Naive B cell (primary cell): ENCODE measurements around the gene KLK10. TPM values are rescaled to one million over a fixed set of nuclear protein-coding genes. Genes with fewer than 3 reads are reported as not detected.
"Not testable (repeated sequence)": the region's sequence is repeated elsewhere in the genome, so short reads cannot be mapped to it uniquely, and the experiment has no call there.

Source experiments
- ATAC-seq, 2 donors: fragments of 150-1000 bp; cut with Tn5 transposase; 2 replicates each; pipeline ENCODE4 v1.10.0; 2021; ENCODE audit warnings: low read depth in 2 of 2, mild to moderate bottlenecking in 2 of 2, moderate library complexity in 2 of 2
- DNase-seq: peaks from one replicate; pipeline ENCODE4 v3.0.0; 2022
- H3K27ac Mint-ChIP-seq, 6 donors: one replicate each; pipeline ENCODE4 v1.8.0; 2020 to 2022; ENCODE audit warnings: mild to moderate bottlenecking in 6 of 6, mixed read lengths in 6 of 6, moderate library complexity in 5 of 6, inconsistent platforms in 2 of 6
- H3K27me3 Mint-ChIP-seq, 3 donors: one replicate each; pipeline ENCODE4 v1.8.0; 2021 to 2022; ENCODE audit warnings: mixed read lengths in 3 of 3, mild to moderate bottlenecking in 1 of 3
- H3K36me3 Mint-ChIP-seq, 2 donors: one replicate each; pipeline ENCODE4 v1.8.0; 2020 to 2022; ENCODE audit warnings: mixed read lengths in 2 of 2, inconsistent platforms in 1 of 2, mild to moderate bottlenecking in 1 of 2
- H3K4me1 Mint-ChIP-seq, 3 donors: one replicate each; pipeline ENCODE4 v1.8.0; 2020 to 2022; ENCODE audit warnings: mixed read lengths in 3 of 3, inconsistent platforms in 1 of 3, mild to moderate bottlenecking in 1 of 3, moderate library complexity in 1 of 3
- H3K4me3 Mint-ChIP-seq, 8 donors: one replicate each; pipeline ENCODE4 v1.8.0; 2020 to 2022; ENCODE audit warnings: mild to moderate bottlenecking in 8 of 8, mixed read lengths in 8 of 8, moderate library complexity in 8 of 8, inconsistent platforms in 2 of 8
- H3K9me3 Mint-ChIP-seq, 7 donors: one replicate each; pipeline ENCODE4 v1.8.0; 2020 to 2022; ENCODE audit warnings: mixed read lengths in 7 of 7, mild to moderate bottlenecking in 5 of 7, inconsistent platforms in 2 of 7, moderate library complexity in 1 of 7
- polyA plus RNA-seq, 6 donors: library from polyadenylated mRNA; unstranded; fragments of 300-500 nt; fragmentation: Illumina TruSeq; gene quantifications; one replicate each; pipeline ENCODE4 v1.2.3, GENCODE V29; 2021; ENCODE audit warnings: low read depth in 6 of 6

The KLK10 gene
- polyA plus RNA-seq, 6 donors from 2014 or later: not detected

DNA sequence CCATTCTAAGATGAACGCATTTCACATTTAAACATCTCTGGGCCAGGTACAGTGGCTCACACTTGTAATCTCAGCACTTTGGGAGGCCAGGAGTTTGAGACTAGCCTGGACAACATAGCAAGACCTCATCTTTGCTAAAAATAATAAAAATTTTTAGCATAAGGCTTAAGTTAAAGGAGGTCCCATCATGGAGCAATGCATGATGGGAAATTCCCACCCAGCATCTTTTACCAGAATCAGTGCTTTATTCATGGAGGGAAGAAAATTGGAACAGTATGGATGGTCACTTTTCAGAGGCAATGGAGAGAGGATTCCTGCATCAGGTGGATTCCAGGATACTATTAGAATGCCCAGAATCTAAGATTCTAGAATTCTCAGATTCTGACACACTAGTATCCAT, 14.3 kb downstream of the KLK10 start:
- no peak for DNase-seq
- H3K27me3 Mint-ChIP-seq: peaks cover 11 to 72% (median 49%) of the 10 kb centered on the region in 3 donors
- H3K9me3 Mint-ChIP-seq: peaks cover 0 to 6% (median 2%) of the 10 kb centered on the region in 7 donors
- no peaks in the 10 kb centered on the region for H3K36me3 Mint-ChIP-seq
- no peak overlapping the region for H3K4me3 Mint-ChIP-seq
- H3K27ac Mint-ChIP-seq: no peak overlapping the region
- peaks cover 0 to 3% (median 0%) of the 10 kb centered on the region in 3 donors for H3K4me1 Mint-ChIP-seq
- ATAC-seq: no peak

DNA sequence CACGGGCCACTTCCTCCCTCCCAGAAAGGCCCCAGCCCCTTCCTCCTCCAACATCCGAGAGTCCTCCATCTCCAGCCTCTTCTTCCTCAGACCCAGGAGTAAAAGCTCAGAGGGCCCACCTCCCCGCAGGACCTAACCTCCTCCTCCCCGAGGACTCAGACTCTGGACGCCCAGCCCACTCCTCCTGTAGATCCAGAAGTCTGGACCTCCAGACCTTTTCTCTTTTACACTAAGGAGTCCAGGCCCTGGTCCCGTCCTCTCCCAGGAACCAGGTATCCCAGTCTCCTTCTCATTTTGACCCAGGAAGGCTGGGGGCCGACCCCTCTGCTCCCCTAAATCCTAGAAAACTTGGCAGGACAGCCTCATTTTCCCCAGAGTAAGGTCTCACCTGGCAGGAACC, 16.2 kb downstream of the KLK10 start:
- ATAC-seq: no peak
- no peak overlapping the region for H3K4me3 Mint-ChIP-seq
- DNase-seq: no peak
- peaks cover 0 to 6% (median 2%) of the 10 kb centered on the region in 7 donors for H3K9me3 Mint-ChIP-seq
- H3K27ac Mint-ChIP-seq: peak overlapping the region in 1 of 6 donors; percentile 42
- H3K27me3 Mint-ChIP-seq: peaks cover 15 to 72% (median 47%) of the 10 kb centered on the region in 3 donors
- H3K36me3 Mint-ChIP-seq: no peaks in the 10 kb centered on the region
- H3K4me1 Mint-ChIP-seq: peaks cover 0 to 3% (median 0%) of the 10 kb centered on the region in 3 donors

DNA sequence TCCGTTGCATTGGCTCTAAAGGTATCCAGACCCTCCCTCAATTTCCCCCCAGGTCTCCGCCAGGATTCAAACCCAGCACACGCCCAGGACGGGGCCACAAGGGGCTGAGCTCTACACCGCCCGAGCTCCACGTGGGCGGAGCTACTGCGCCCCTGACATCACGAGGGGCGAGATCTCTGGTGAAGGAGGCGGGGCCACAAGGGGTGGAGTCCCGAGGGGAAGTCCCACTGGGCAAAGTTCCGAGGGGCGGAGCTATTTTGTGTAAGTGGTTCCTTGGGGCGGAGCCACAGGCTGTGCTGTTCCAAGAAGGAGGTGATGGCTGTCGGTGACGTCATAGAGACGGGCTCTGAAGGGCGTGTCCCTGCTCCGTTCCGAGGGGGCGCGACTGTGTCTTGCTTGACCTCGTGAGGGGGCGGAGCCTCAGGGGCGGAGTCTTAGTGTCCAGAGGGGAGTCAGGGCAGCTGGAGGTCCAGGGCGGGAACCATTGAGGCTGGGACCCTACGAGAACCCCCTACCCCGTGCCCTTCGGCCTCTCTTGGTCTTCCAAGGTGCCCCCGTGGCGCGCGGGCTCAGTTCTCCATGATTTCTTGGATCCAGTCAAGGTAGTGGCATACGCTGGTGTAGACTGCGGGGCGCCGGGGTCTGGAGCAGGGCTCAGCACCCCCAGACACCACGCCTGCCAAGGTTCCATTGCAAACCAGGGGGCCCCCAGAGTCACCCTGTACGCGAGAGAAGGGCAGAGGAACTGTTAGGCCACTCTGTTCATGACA, 16.8 kb downstream of the KLK10 start:
- H3K4me3 Mint-ChIP-seq: no peak overlapping the region
- H3K4me1 Mint-ChIP-seq: peaks cover 0 to 3% (median 0%) of the 10 kb centered on the region in 3 donors
- DNase-seq (no peak), ATAC-seq (peak in 1 of 2 donors; percentile 10)
- H3K9me3 Mint-ChIP-seq: peaks cover 0 to 6% (median 2%) of the 10 kb centered on the region in 7 donors
- H3K36me3 Mint-ChIP-seq: no peaks in the 10 kb centered on the region
- H3K27ac Mint-ChIP-seq: no peak overlapping the region
- H3K27me3 Mint-ChIP-seq: peaks cover 20 to 77% (median 52%) of the 10 kb centered on the region in 3 donors

DNA sequence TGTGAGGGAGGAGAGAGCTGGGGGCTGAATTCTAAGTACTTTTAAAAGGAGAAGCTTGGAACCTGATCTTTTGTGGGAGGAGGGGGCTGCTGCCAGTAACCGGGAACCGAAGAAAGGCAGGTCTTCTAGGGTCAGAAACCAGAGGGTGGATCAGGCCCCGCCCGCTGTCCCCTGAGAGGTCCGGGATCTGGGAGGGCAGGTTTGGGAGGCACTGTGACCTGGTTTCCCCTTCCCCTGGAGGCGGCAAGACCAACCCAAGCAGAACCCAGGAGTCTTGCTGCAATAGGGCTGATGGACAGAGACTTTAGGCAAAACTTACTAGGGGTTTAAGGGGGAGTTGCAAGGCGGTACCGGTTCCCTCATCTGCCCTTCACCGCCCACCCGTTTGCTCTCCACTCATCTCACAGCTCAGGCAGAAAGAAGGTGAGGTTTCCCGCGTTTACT, 17.4 kb downstream of the KLK10 start:
- no peak for DNase-seq
- Mint-ChIP-seq H3K4me3 (peak overlapping the region in 1 of 8 donors; percentile 14), H3K27me3 (peaks cover 15 to 74% (median 53%) of the 10 kb centered on the region in 3 donors), H3K36me3 (no peaks in the 10 kb centered on the region), H3K4me1 (peaks cover 0 to 3% (median 0%) of the 10 kb centered on the region in 3 donors), H3K9me3 (peaks cover 0 to 6% (median 2%) of the 10 kb centered on the region in 7 donors), H3K27ac (no peak overlapping the region)
- ATAC-seq: no peak

DNA sequence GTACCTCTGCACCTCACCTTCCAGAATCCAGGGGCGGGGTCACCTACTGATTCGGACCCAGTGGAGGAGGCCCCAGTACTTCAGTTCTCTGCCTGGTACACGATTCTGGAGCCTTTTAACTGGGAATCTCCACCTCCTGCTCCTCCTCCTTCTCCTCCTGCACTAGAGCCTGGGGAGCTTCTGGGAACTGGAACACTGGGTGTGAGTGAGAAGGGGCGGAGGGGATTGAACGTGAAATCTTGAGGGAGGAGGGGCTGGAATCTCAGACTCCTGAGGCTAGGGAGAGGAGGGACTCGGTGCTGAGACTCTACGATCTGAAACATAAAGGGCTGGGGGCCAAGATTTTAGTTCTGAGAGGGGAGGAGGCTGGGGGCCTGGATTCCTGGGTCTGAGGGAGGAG, 18.0 kb downstream of the KLK10 start, which contains the start of gene KLK8:
TSS of gene KLK8 (minus strand) at position 90 of the 400 bp plus-strand sequence. CDS start 437 bp downstream, outside the sequence.
- no peaks in the 10 kb centered on the region for H3K36me3 Mint-ChIP-seq
- peaks cover 0 to 8% (median 2%) of the 10 kb centered on the region in 7 donors for H3K9me3 Mint-ChIP-seq
- no peak within 1 kb of the TSS for H3K27ac Mint-ChIP-seq
- peaks cover 20 to 77% (median 57%) of the 10 kb centered on the region in 3 donors for H3K27me3 Mint-ChIP-seq
- ATAC-seq (no peak), DNase-seq (no peak)
- peaks cover 0 to 3% (median 0%) of the 10 kb centered on the region in 3 donors for H3K4me1 Mint-ChIP-seq
- peak within 1 kb of the TSS in 1 of 8 donors; percentile 14 for H3K4me3 Mint-ChIP-seq

DNA sequence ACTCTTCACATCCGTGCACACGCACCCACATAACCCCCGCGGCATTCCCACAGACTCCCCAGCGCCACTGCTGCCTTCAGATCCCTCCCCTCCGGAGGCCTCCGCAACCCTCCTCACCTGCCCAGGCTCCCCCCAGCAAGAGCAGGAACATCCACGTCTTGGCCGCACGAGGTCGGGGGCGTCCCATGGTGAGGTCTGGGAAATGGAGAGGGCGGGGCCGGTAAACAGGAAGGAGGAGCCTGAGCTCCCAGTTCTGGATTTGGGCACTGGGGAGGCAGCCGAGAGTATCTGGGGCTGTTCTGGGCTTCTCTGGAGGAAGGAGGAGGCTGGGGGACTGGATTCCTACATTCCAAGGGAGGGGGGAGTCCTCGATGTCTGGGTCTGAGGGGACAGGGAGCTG, 18.5 kb downstream of the KLK10 start:
- Mint-ChIP-seq H3K4me3 (no peak overlapping the region), H3K27ac (no peak overlapping the region), H3K36me3 (no peaks in the 10 kb centered on the region), H3K9me3 (peaks cover 0 to 8% (median 4%) of the 10 kb centered on the region in 7 donors), H3K27me3 (peaks cover 21 to 72% (median 57%) of the 10 kb centered on the region in 3 donors), H3K4me1 (peaks cover 0 to 3% (median 0%) of the 10 kb centered on the region in 3 donors)
- DNase-seq (no peak), ATAC-seq (no peak)

DNA sequence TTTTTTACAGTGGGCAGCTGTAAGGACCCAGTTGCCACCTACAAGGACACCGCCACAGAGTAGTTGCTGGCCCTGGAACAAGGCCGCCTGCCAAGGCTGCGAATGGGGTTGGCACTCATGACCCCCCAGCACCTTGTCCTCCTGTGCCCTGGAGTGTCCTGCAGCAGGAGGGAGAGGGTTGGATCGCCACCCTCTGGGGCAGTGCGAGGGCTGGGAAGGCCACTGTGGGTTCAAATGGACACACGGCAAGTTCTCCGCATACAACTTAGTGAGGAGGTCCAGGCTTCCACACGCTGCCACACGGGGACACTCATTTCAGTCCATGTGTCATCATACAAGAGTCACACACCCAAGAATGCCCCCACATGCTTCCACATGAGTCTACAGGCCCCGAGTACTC, 19.1 kb downstream of the KLK10 start:
- no peak overlapping the region for H3K27ac Mint-ChIP-seq
- H3K27me3 Mint-ChIP-seq: peaks cover 21 to 70% (median 57%) of the 10 kb centered on the region in 3 donors
- no peak for ATAC-seq
- no peak for DNase-seq
- H3K4me1 Mint-ChIP-seq: peaks cover 0 to 3% (median 0%) of the 10 kb centered on the region in 3 donors
- no peaks in the 10 kb centered on the region for H3K36me3 Mint-ChIP-seq
- H3K4me3 Mint-ChIP-seq: no peak overlapping the region
- H3K9me3 Mint-ChIP-seq: peaks cover 0 to 8% (median 5%) of the 10 kb centered on the region in 7 donors

DNA sequence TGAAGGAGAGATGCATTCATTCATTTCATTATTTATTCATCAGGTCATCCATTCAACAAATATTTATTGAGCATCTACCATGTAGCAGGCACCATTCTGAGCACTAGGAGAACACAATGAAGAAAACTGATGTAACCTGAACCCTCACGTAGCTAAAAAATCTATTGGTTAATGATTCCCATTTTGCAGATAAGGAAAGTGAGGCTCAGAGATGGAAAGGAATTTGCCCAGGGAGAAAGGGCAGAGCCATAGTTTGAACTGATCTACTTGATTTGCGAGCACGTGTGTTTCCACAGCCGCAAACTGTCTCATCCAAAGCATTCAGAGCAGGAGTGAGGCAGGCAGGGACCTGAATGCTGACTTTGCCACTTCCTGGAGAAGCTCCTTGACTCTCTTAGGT, 20.8 kb downstream of the KLK10 start:
- DNase-seq (no peak), ATAC-seq (no peak)
- peaks cover 1 to 14% (median 6%) of the 10 kb centered on the region in 7 donors for H3K9me3 Mint-ChIP-seq
- H3K36me3 Mint-ChIP-seq: no peaks in the 10 kb centered on the region
- H3K4me3 Mint-ChIP-seq: no peak overlapping the region
- H3K4me1 Mint-ChIP-seq: peaks cover 0 to 3% (median 0%) of the 10 kb centered on the region in 3 donors
- H3K27me3 Mint-ChIP-seq: peaks cover 16 to 64% (median 55%) of the 10 kb centered on the region in 3 donors
- no peak overlapping the region for H3K27ac Mint-ChIP-seq

DNA sequence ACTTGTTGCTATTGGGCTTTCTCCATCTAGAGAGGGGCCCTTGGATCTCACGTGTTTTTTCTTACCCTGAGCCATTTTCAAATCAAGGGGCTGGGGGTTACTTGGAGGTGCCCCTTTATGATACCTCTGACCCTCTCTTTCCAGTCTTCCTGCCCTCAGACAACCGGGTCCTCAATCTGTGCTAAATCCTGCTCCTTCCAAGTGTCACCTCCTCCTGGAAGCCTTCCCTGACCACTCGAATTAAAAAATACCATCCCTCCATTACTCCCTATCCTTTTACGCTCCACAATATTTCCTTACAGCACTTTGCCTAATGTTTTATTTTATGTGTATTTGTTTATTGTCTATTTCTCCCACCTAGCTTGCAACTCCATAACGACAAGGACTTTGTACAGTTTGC, 21.4 kb downstream of the KLK10 start:
- ATAC-seq (no peak), DNase-seq (no peak)
- H3K4me1 Mint-ChIP-seq: peaks cover 0 to 3% (median 0%) of the 10 kb centered on the region in 3 donors
- H3K27ac Mint-ChIP-seq: peak overlapping the region in 1 of 6 donors; percentile 69
- H3K4me3 Mint-ChIP-seq: no peak overlapping the region
- H3K36me3 Mint-ChIP-seq: no peaks in the 10 kb centered on the region
- H3K9me3 Mint-ChIP-seq: peaks cover 0 to 11% (median 6%) of the 10 kb centered on the region in 7 donors
- peaks cover 16 to 58% (median 49%) of the 10 kb centered on the region in 3 donors for H3K27me3 Mint-ChIP-seq

DNA sequence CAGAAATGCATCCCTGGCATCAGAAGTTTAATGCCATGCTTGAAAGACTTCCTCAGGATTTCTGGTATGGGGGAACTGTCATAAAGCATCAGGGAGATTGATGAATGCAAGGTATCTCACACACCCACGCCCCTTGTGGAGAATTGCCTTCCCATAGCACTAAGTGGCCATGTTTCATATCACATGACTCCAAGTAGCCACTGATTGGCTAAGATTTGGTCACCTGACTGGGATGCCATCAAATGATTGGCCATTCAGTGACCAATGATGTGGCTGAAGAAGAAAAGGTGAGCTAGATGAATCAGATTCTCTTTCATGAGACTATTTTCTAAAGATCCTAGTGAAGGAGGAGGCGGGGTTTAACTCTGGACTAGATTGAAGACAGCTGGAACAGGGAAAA, 25.4 kb downstream of the KLK10 start:
- DNase-seq: no peak
- ATAC-seq: no peak
- Mint-ChIP-seq H3K27me3 (peaks cover 36 to 49% (median 36%) of the 10 kb centered on the region in 3 donors), H3K4me3 (peak overlapping the region in 1 of 8 donors; percentile 22), H3K9me3 (peaks cover 6 to 16% (median 7%) of the 10 kb centered on the region in 7 donors), H3K4me1 (no peaks in the 10 kb centered on the region), H3K27ac (no peak overlapping the region), H3K36me3 (no peaks in the 10 kb centered on the region)

DNA sequence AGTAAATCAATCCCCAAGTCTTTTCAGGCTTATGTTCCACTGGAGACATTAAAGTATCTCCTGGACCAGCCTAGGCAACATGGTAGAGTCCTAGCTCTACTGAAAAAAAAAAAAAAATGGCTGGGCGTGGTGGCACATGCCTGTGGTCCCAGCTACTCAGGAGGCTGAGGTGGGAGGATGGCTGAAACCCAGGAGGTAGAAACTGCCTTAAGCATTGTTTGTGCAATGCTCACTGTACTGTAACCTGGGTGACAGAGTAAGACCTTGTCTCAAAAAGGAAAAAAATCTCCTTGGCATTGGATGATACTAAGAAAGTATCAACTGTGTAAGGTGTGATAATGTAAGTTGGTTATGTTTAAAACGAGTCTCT, 26.9 kb downstream of the KLK10 start:
- Mint-ChIP-seq H3K4me3 (peak overlapping the region in 1 of 8 donors; percentile 9), H3K27me3 (peaks cover 32 to 46% (median 36%) of the 10 kb centered on the region in 3 donors), H3K36me3 (no peaks in the 10 kb centered on the region), H3K27ac (no peak overlapping the region), H3K9me3 (peaks cover 6 to 16% (median 8%) of the 10 kb centered on the region in 7 donors), H3K4me1 (no peaks in the 10 kb centered on the region)
- ATAC-seq (no peak), DNase-seq (no peak)

DNA sequence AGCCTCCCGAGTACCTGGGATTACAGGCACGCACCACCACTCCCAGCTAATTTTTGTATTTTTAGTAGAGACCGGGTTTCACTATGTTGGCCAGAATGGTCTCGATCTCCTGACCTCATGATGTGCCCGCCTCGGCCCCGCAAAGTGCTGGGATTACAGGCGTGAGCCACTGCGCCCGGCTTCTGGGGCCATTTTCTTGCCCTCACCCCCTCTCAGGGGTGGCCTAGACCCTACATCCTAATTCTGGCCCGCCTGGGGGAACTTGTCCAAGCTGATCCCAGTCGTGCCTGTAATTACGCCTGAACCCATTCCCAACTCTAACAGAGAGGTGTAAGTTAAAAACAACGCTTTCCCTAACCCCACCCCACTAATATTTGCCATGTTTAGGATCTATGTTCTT, 35.1 kb downstream of the KLK10 start:
- DNase-seq, H3K36me3 Mint-ChIP-seq, H3K9me3 Mint-ChIP-seq, H3K27ac Mint-ChIP-seq, ATAC-seq, H3K4me3 Mint-ChIP-seq: not testable (repeated sequence)
- Mint-ChIP-seq H3K27me3 (peaks cover 41 to 61% (median 58%) of the 10 kb centered on the region in 3 donors), H3K4me1 (peaks cover 0 to 13% (median 0%) of the 10 kb centered on the region in 3 donors)

DNA sequence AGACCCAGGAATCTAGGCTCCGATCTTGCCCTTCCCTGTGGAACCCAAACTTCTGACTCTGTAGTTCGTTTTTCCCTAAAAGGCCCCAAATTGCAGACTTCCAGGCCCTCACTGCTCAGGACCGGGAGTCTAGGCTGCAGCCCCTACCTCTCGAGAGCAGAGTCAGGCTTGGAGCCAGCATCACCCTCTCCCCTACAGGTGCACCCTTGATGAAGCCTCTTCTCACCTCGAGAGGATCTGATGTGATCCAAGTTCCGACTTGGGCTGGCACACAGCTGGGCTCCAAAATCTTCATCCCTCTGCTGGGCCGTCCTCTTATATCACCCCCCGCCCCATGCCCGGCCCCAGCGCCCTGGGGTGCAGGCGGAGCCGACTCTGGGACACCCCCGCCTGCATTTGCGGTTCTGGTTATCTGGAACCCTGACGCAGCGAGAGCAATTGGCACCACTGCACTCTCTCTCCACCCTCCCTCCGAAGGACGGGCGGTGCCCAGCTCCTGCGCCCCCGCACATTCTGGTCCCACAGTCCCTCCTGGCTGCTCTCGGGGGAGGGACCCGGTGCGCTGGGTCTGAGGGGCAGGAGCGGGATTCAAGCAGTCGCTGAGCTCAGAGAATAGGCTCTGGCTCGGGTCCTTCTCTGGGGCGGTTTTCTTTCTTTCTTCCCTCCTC, 35.8 kb downstream of the KLK10 start, which contains the start of gene KLK7:
TSS of gene KLK7 (minus strand) at position 293 of the 668 bp plus-strand sequence. CDS start 1,518 bp downstream, outside the sequence.
- ATAC-seq: no peak
- Mint-ChIP-seq H3K36me3 (no peaks in the 10 kb centered on the region), H3K4me1 (peaks cover 0 to 13% (median 0%) of the 10 kb centered on the region in 3 donors), H3K27me3 (peaks cover 40 to 64% (median 59%) of the 10 kb centered on the region in 3 donors), H3K27ac (no peak within 1 kb of the TSS), H3K4me3 (no peak within 1 kb of the TSS), H3K9me3 (peaks cover 0 to 8% (median 0%) of the 10 kb centered on the region in 7 donors)
- DNase-seq: no peak
